Smooth muscle cell of the brain vasculature (primary cell): ENCODE measurements around the gene MOB3B.
A peak's percentile ranks its signal among the peaks of the same experiment; 100 is the strongest.

Experiments
- DNase-seq: peaks from one replicate; pipeline ENCODE4 v3.0.0-alpha.2; 2012; ENCODE audit warnings: low read depth, low spot score

MOB3B gene

GRCh38 chr9:27529316-27530278 is at the start of gene MOB3B:
Gene MOB3B, minus strand, starts transcription at chr9:27529814. Its CDS starts 74,264 bp downstream, at chr9:27455550.
- no peak for DNase-seq

- peak; percentile 95 for DNase-seq
These were observed 44.3 kb upstream of the MOB3B start for GRCh38 chr9:27573634-27574590.

- DNase-seq: no peak
These were observed 43.5 kb upstream of the MOB3B start, which contains the start of gene C9orf72 for GRCh38 chr9:27572918-27573633. Gene C9orf72, minus strand, starts transcription at chr9:27573481. Its CDS starts 6,361 bp downstream, at chr9:27567120.

GRCh38 chr9:27572566-27572917 is 42.9 kb upstream of the MOB3B start:
- DNase-seq: peak; percentile 12

- DNase-seq: no peak
These were observed 42.4 kb upstream of the MOB3B start for GRCh38 chr9:27572061-27572460.

DNA sequence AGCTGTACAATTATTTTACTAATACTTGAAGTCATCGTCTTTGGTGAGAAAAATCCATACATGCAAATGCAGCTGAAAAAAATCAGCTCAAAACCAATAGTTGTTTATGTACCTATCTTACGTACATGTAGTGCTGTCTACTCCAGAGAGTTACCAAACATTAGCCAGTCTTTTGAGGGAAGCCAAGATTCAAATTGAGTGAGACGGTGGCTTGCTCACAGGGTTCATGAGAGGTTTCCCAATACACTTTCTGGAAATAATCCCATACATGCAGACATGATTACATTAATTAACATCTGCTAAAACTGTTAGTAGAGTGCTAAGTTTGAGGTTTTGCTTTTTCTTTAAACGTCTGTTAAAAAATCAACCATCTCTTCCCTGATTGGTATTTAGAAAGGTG is 41.4 kb upstream of the MOB3B start:
- DNase-seq: no peak

- no peak for DNase-seq
These were observed 39.8 kb upstream of the MOB3B start for GRCh38 chr9:27569406-27569805.

DNA sequence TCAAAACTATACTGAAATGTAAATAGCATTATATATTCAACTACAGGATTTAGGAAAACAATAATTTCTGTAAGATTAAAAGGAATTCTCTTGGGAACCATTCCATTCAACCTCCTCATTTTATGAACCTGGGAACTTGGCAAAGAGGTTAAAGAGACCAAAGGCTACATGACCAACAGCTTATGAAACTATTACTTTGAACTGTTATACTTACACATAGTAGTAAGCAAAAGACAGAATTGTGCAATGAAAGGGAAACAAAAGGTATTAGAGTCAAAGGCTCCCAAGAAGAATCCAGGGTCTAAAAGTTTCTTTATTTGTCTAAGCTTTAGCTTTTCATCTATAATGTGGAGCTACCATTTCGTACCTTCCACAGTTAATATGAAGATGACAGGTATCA is 36.5 kb upstream of the MOB3B start:
- DNase-seq: no peak

DNA sequence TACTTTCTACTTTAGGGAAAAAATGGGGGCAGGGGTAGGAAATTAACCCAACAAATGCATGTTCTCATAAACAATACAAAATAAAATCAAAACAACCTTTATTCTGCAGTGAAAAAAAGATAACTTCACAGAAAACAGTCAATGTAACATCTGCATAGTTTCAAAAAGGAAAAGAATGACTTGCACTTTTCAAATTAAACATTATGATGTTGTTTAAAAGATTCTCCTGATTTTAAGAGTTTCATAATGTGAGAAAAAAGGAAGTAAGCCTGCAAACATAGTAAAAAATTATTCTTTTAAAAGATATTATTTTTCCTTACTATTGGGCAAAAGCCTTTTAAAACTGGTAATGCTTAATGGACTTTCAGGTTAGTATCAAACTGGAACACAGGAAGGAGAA is 36.1 kb upstream of the MOB3B start:
- no peak for DNase-seq

- no peak for DNase-seq
These were observed 35.1 kb upstream of the MOB3B start for GRCh38 chr9:27564670-27565069.

GRCh38 chr9:27563738-27564430 is 34.3 kb upstream of the MOB3B start:
- DNase-seq: no peak

DNA sequence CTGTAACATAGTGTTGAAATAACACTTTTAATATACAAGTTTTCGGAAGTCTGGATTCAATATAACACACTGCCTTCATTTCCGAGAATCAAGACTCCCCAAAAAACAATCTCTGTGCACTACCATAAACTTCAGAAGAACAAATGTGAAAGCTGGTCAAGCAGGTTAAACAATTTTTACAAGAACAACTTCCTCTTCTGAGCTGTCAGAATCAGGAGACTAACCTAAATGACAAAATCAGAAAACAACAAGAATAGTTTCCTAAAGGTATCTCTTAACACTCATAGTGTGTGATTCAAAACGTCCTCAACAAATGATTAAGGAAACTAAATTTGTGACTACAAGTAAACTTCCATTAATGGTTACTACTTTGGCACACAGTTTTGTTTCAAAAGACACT is 32.1 kb upstream of the MOB3B start:
- DNase-seq: no peak

GRCh38 chr9:27560457-27560856 is 30.8 kb upstream of the MOB3B start:
- DNase-seq: no peak

- DNase-seq: no peak
These were observed 28.7 kb upstream of the MOB3B start for GRCh38 chr9:27558307-27558706.

DNA sequence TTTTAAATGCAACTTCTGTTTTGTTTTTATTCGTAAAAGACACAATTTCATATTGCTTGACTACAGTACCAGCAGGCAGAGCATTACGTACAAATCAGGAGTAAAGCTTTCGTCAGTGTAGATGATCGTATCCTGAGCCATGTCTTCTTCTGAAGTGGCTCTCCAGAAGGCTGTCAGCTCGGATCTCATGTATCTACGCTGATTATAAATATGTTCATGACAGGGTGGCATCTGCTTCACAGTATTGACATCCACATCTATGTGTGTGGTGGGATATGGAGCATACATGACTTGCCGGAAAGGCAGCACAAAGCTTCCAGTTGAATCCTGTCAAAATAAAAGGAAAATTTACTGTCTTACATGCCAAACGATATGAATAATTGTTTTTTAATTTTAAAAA is 26.9 kb upstream of the MOB3B start:
- no peak for DNase-seq

DNA sequence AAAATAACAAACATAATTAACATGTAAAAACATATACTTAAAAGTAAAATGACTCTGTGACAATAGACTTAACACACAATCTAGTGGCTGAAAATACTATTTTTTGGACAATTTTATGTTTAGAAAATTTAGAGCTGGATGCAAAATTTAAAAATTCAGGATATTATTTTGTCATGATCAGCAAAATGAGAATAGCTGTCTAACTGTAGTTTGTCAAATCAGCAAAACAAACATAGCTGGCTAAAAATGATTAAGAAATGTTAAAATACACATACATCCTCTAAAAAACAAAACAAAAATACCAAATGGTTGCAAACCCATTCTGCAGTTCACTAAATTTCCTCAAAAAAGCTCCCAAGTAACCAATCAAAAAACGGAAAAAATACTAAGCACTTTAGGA is 25.1 kb upstream of the MOB3B start:
- DNase-seq: no peak

DNA sequence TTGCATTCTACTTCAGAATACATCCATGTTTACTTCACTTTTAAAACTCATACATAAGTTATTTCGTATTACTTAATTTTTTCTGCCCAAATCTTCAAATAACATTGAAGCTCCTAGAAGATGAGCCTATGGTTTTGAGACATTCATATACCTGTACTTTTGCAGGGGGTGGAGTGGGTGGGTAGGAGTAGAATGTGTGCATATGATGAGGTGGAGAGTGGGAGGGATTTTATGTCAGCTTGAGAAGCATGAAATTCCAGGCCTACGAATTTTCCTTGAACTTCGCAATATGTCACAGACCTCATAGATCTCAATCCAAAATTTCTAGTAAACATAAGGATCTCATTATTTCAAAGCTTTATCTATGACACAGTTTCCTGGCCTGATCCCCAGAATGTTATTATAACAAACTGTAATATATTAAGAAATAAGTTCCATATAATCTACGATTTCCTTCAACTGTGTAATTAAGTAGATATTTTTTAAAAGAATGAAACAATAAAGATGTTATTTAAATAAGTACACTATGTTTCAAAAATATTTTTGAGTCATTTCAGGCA is 19.7 kb upstream of the MOB3B start:
- no peak for DNase-seq

- no peak for DNase-seq
These were observed 18.6 kb upstream of the MOB3B start for GRCh38 chr9:27548055-27548741.

GRCh38 chr9:27545471-27545870 is 15.9 kb upstream of the MOB3B start:
- no peak for DNase-seq

- DNase-seq: no peak
These were observed 12.9 kb upstream of the MOB3B start for GRCh38 chr9:27542508-27542907.
